H1 (cell line): ENCODE measurements around the gene DAP. TPM values are rescaled to one million over a fixed set of nuclear protein-coding genes. Genes with fewer than 3 reads are reported as not detected.
A peak's percentile ranks its signal among the peaks of the same experiment; 100 is the strongest.

Experiments
- CTCF ChIA-PET: fragments of 300-600 bp; sonication (Branson Sonifier 250); formaldehyde crosslinking; loops from one replicate; lab custom pipeline; 2021; ENCODE audit not compliant: partially characterized antibody; lab: Charles Lee
- POLR2A ChIA-PET: fragments of 300-600 bp; sonication (Branson Sonifier 250); formaldehyde crosslinking; loops from one replicate; lab custom pipeline; 2021; ENCODE audit warnings: inconsistent platforms; ENCODE audit not compliant: partially characterized antibody; lab: Charles Lee
- DNase-seq, 2 experiments: peaks; one replicate each; pipeline versions ENCODE4 v3.0.0 to v3.0.0-alpha.2; 2010 to 2022; ENCODE audit warnings: low spot score in 2 of 2, low read depth in 1 of 2, mixed read lengths in 1 of 2
- FAIRE-seq: peaks from 2 replicates; lab custom pipeline; 2011; peaks lifted over from hg19 to GRCh38; lab: Jason Lieb, UNC
- H2AFZ ChIP-seq: 2 replicates; pipeline ENCODE4 v1.8.1; 2012; ENCODE audit warnings: low read length, inconsistent platforms
- H2AK5ac ChIP-seq: 2 replicates; pipeline ENCODE4 v1.6.1; 2013; ENCODE audit warnings: low read depth, low read length
- H2BK120ac ChIP-seq: replicated peaks from 2 replicates; pipeline ENCODE3; 2013; ENCODE audit warnings: low read depth, low read length, inconsistent platforms
- H2BK12ac ChIP-seq: 2 replicates; pipeline ENCODE4 v1.6.1; 2013; ENCODE audit warnings: low read depth, low read length
- H2BK15ac ChIP-seq: 2 replicates; pipeline ENCODE4 v1.6.1; 2013; ENCODE audit warnings: low read length
- H2BK20ac ChIP-seq: 2 replicates; pipeline ENCODE4 v1.6.1; 2013; ENCODE audit warnings: low read length
- H2BK5ac ChIP-seq: 2 replicates; pipeline ENCODE4 v1.6.1; 2013; ENCODE audit warnings: low read depth, low read length
- H3K14ac ChIP-seq: 2 replicates; pipeline ENCODE4 v1.6.1; 2013; ENCODE audit warnings: inconsistent platforms; ENCODE audit not compliant: insufficient read length
- H3K18ac ChIP-seq: 2 replicates; pipeline ENCODE4 v1.6.1; 2013; ENCODE audit warnings: low read length; ENCODE audit errors: extremely low read depth
- H3K23ac ChIP-seq: 2 replicates; pipeline ENCODE4 v1.6.1; 2013; ENCODE audit warnings: inconsistent platforms; ENCODE audit not compliant: insufficient read length
- H3K23me2 ChIP-seq: 2 replicates; pipeline ENCODE4 v1.6.1; 2013; ENCODE audit warnings: low read depth, low read length
- H3K27ac ChIP-seq: 2 replicates; pipeline ENCODE4 v1.6.1; 2011; ENCODE audit warnings: low read depth, low read length, inconsistent platforms
- H3K27me3 ChIP-seq, 4 experiments: replicated peaks in 1 of 4; 1 replicate in 1 of 4; 2 replicates in 3 of 4; pipeline versions ENCODE4 v1.6.1 to v1.8.1; 2011 to 2013; ENCODE audit warnings: low read length in 3 of 4, mild to moderate bottlenecking in 3 of 4, inconsistent platforms in 2 of 4, mixed read lengths in 2 of 4, moderate library complexity in 1 of 4; ENCODE audit not compliant: control insufficient read depth in 3 of 4, insufficient read depth in 3 of 4; ENCODE audit errors: extremely low read depth in 1 of 4
- H3K36me3 ChIP-seq, 4 experiments: 2 replicates each; pipeline versions ENCODE4 v1.6.1 to v1.8.1; 2011 to 2013; ENCODE audit warnings: mild to moderate bottlenecking in 4 of 4, low read length in 3 of 4, moderate library complexity in 2 of 4, control low read depth in 1 of 4, inconsistent platforms in 1 of 4; ENCODE audit not compliant: insufficient read depth in 4 of 4, control insufficient read depth in 2 of 4
- H3K4ac ChIP-seq: replicated peaks from 2 replicates; pipeline ENCODE3; 2013; ENCODE audit warnings: low read length, low read depth, mixed read lengths, inconsistent platforms; ENCODE audit not compliant: insufficient read length
- H3K4me1 ChIP-seq, 4 experiments: replicated peaks in 1 of 4; 1 replicate in 1 of 4; 2 replicates in 3 of 4; pipeline versions ENCODE4 v1.6.1 to v1.8.1; 2011 to 2013; ENCODE audit warnings: low read length in 3 of 4, inconsistent platforms in 2 of 4, mixed read lengths in 1 of 4; ENCODE audit not compliant: insufficient read depth in 4 of 4, control insufficient read depth in 3 of 4
- H3K4me2 ChIP-seq, 2 experiments: 2 replicates each; pipeline versions ENCODE4 v1.6.1 to v1.8.1; 2011 to 2013; ENCODE audit warnings: low read depth in 2 of 2, low read length in 2 of 2, control low read depth in 1 of 2, inconsistent platforms in 1 of 2, mild to moderate bottlenecking in 1 of 2; ENCODE audit not compliant: insufficient read depth in 1 of 2
- H3K4me3 ChIP-seq, 4 experiments: fragments of 200-600, 300-600 bp in 1 of 4; sonication (generic), shearing (Covaris generic), sonication (Bioruptor Twin) in 1 of 4; 2 replicates each; pipeline versions ENCODE4 v1.5.1 to v1.8.1; 2011 to 2016; ENCODE audit warnings: low read length in 4 of 4, low read depth in 3 of 4, control low read depth in 2 of 4, inconsistent platforms in 2 of 4, mild to moderate bottlenecking in 2 of 4, mixed read lengths in 1 of 4, moderate library complexity in 1 of 4; ENCODE audit not compliant: insufficient read depth in 2 of 4; ENCODE audit errors: extremely low read depth in 1 of 4
- H3K56ac ChIP-seq: replicated peaks from 2 replicates; pipeline ENCODE3; 2013; ENCODE audit warnings: low read depth, mild to moderate bottlenecking, mixed read lengths, low read length, inconsistent platforms; ENCODE audit not compliant: insufficient read length
- H3K79me1 ChIP-seq: 2 replicates; pipeline ENCODE4 v1.6.1; 2013; ENCODE audit warnings: low read depth, low read length, control low read depth
- H3K79me2 ChIP-seq, 2 experiments: 2 replicates each; pipeline versions ENCODE4 v1.6.1 to v1.8.1; 2012 to 2013; ENCODE audit warnings: low read length in 2 of 2, mild to moderate bottlenecking in 2 of 2, inconsistent platforms in 1 of 2; ENCODE audit not compliant: insufficient read depth in 2 of 2, control insufficient read depth in 1 of 2
- H3K9ac ChIP-seq, 4 experiments: replicated peaks in 1 of 4; 1 replicate in 1 of 4; 2 replicates in 3 of 4; pipeline versions ENCODE4 v1.6.1 to v1.8.1; 2011 to 2013; ENCODE audit warnings: low read depth in 3 of 4, low read length in 3 of 4, control low read depth in 2 of 4, mild to moderate bottlenecking in 2 of 4, moderate library complexity in 2 of 4, inconsistent platforms in 1 of 4; ENCODE audit errors: extremely low read depth in 1 of 4
- H3K9me3 ChIP-seq, 2 experiments: 2 replicates each; pipeline versions ENCODE4 v1.6.1 to v1.8.1; 2012 to 2013; ENCODE audit warnings: mild to moderate bottlenecking in 2 of 2, moderate library complexity in 2 of 2, control low read depth in 1 of 2, inconsistent platforms in 1 of 2, low read depth in 1 of 2, low read length in 1 of 2, mixed read lengths in 1 of 2; ENCODE audit not compliant: insufficient read depth in 2 of 2
- H4K20me1 ChIP-seq, 2 experiments: replicated peaks in 1 of 2; 2 replicates each; pipeline versions ENCODE3 to v1.8.1; 2011 to 2013; ENCODE audit warnings: inconsistent platforms in 2 of 2, low read length in 2 of 2, mild to moderate bottlenecking in 1 of 2; ENCODE audit not compliant: insufficient read depth in 2 of 2, control insufficient read depth in 1 of 2
- H4K5ac ChIP-seq: 2 replicates; pipeline ENCODE4 v1.6.1; 2013; ENCODE audit warnings: low read length, low read depth, mixed read lengths, inconsistent platforms; ENCODE audit not compliant: insufficient read length
- H4K8ac ChIP-seq: 2 replicates; pipeline ENCODE4 v1.8.0; 2013; ENCODE audit warnings: mild to moderate bottlenecking, moderate library complexity, low read length, inconsistent platforms; ENCODE audit not compliant: insufficient read depth; ENCODE audit errors: extremely low read depth
- H4K91ac ChIP-seq: replicated peaks from 2 replicates; pipeline ENCODE3; 2013; ENCODE audit warnings: low read length, mixed read lengths, inconsistent platforms; ENCODE audit not compliant: insufficient read length
- EGR1 ChIP-seq: IDR thresholded peaks from 2 replicates; pipeline ENCODE4 v1.6.1; 2011; ENCODE audit warnings: low read depth, low read length, borderline replicate concordance
- KDM5A ChIP-seq: fragments of 200-600 bp; IDR thresholded peaks from 2 replicates; pipeline ENCODE4 v1.7.1; 2012; ENCODE audit warnings: mild to moderate bottlenecking, low read length, inconsistent platforms, mixed read lengths
- SP2 ChIP-seq: IDR thresholded peaks from 2 replicates; pipeline ENCODE4 v1.6.1; 2012; ENCODE audit warnings: mild to moderate bottlenecking, low read length, inconsistent platforms
- TCF12 ChIP-seq: IDR thresholded peaks from 2 replicates; pipeline ENCODE4 v1.6.1; 2011; ENCODE audit warnings: low read depth, mild to moderate bottlenecking, low read length
- ZNF274 ChIP-seq: IDR thresholded peaks from 2 replicates; pipeline ENCODE4 v1.7.0; 2012; ENCODE audit warnings: low read length, borderline replicate concordance; ENCODE audit errors: extremely low read depth
- WGBS, 2 experiments: shearing (Covaris generic) in 1 of 2; methylation state at CpG; one replicate each; pipeline versions ENCODE4 v1.1.6 to v1.1.7; 2013 to 2015; ENCODE audit warnings: low lambda C conversion rate in 2 of 2, mixed read lengths in 2 of 2, inconsistent platforms in 1 of 2, low coverage in 1 of 2, missing lambda C conversion rate in 1 of 2; ENCODE audit not compliant: insufficient replicate concordance in 2 of 2, insufficient coverage in 1 of 2, insufficient read length in 1 of 2; ENCODE audit errors: extremely low coverage in 1 of 2, missing lambda C conversion rate in 1 of 2; 5-methylcytosine and 5-hydroxymethylcytosine counted together
- polyA plus RNA-seq, 7 experiments: library from polyadenylated mRNA; depleted of rRNA in 3 of 7; stranded (reverse) in 5 of 7; unstranded in 2 of 7; fragments of >200 nt in 5 of 7; fragments of 200-250 nt in 2 of 7; gene quantifications; 1 replicate in 5 of 7; 2 replicates in 1 of 7; 4 replicates in 1 of 7; pipeline versions ENCODE4 v1.2.1 to v1.2.3, GENCODE V29; 2011 to 2013; ENCODE audit warnings: missing spikeins in 2 of 7, mixed read lengths in 2 of 7
- total RNA-seq: library from RNA; stranded (reverse); fragmentation: NEBNext Ultra II Directional; extraction: Animal tissue kit (Norgen Biotek cat#: 25700); gene quantifications from 2 replicates; pipeline ENCODE4 v1.2.1, GENCODE V29; 2021
- TF ChIP-seq, protein P1 (sequence below), 3 experiments: IDR thresholded peaks; 1 replicate in 2 of 3; 2 replicates in 1 of 3; pipeline versions ENCODE4 v1.5.1 to v1.6.1; 2011; ENCODE audit warnings: low read length in 3 of 3, mild to moderate bottlenecking in 3 of 3, inconsistent platforms in 2 of 3, low read depth in 1 of 3, moderate library complexity in 1 of 3; ENCODE audit not compliant: insufficient read depth in 1 of 3; ENCODE audit errors: control extremely low read depth in 1 of 3

DAP gene
- total and polyA plus RNA-seq, 2 of the 8 experiments (the other 6 are each of a cell fraction or from before 2014, with no cell fraction given), result 26.2 to 44.4 TPM

DNA sequence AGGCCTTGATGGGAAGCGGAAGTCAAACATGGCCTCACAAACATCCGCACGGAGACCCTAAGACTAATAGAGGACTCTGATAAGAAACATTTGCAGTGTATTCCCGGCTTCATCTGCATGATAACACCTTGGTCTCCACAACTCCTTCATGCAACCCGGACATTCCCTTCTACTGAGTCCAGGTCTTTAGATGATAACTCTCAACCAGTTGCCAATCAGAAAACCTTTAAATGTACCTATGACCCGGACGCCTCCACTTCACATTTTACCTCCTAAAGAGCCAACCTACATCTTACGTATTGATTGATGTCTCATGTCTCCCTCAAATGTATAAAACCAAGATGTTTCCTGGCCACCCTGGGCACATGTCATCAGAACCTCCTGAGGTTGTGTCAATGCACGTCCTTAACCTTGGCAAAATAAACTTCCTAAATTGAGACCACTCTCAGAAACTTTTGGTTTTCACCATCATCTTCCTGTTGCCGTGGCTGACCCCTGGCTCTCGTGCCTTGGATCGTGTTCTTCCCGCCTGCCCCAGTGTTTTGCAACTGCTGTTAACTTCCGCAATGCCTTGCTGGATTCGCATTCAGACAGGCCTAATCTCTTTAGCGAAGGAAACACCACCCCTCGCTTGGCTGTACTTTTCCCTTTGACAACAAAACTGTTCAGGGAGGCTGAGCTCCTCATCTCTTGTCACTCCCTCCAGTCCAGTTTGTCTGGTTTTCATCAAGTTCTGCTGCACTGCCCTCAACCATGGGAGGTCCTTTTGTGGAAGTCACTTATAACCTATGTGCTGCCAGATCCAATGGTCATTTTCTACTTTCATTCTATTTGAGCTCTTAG lies 1.1 kb upstream of the DAP start:
- Histone ChIP-seq H2AFZ (peak overlapping the region; percentile 75; the same call in 1 of the 2 replicates), H4K91ac (peak overlapping the region; percentile 87), H4K5ac (peak overlapping the region; percentile 81), H3K4me3 (peak overlapping the region; percentile 63 to 84 (median 82)), H2AK5ac (no peak overlapping the region), H4K8ac (0 out of 2 replicates have a peak overlapping the region, but pooled peaks have one; percentile 47), H3K9ac (peak overlapping the region in 3 of 4 experiments; percentile 49 to 76 (median 56); a peak in 5 of 7 replicates), H3K27ac (0 out of 2 replicates have a peak overlapping the region, but pooled peaks have one; percentile 45), H3K4ac (no peak overlapping the region), H3K23me2 (peaks cover 5% of the 10 kb centered on the region; the same call in 1 of the 2 replicates), H3K4me2 (peak overlapping the region; percentile 73 to 76), H3K18ac (peak overlapping the region; percentile 43; the same call in 1 of the 2 replicates), H3K27me3 (peaks cover 0 to 9% (median 7%) of the 10 kb centered on the region in 4 experiments; a peak in 5 of 7 replicates), H3K79me1 (peaks cover 3% of the 10 kb centered on the region; the same call in 1 of the 2 replicates), H3K56ac (no peak overlapping the region), H3K14ac (no peak overlapping the region), H2BK20ac (no peak overlapping the region), H2BK5ac (peak overlapping the region; percentile 90; the same call in 1 of the 2 replicates), H3K36me3 (no peaks in the 10 kb centered on the region), H3K79me2 (peaks cover 0 to 14% of the 10 kb centered on the region in 2 experiments; a peak in 2 of 4 replicates), H2BK15ac (peak overlapping the region; percentile 21), H2BK120ac (no peak overlapping the region), H4K20me1 (peaks cover 0 to 1% of the 10 kb centered on the region in 2 experiments), H3K4me1 (peaks cover 0 to 10% (median 5%) of the 10 kb centered on the region in 4 experiments; a peak in 5 of 7 replicates), H3K23ac (no peak overlapping the region), H2BK12ac (peak overlapping the region; percentile 88), H3K9me3 (no peaks in the 10 kb centered on the region)
- WGBS, 2 experiments, result 68% methylated on average over 17 of the region's 17 CpGs; no CpG with 5 or more reads in 1 of the 2 experiments
- ChIA-PET CTCF (interaction anchor here (0.8 kb wide), 1 partner anchor 15 kb away, joined by 3 read pairs; no protein-coding TSS in a partner anchor), POLR2A (interaction anchor here (1.5 kb wide), 1 partner anchor 56 kb away, joined by 7 read pairs; no protein-coding TSS in a partner anchor)
- TF ChIP-seq EGR1 (no peak), KDM5A (no peak), TCF12 (no peak), ZNF274 (no peak), SP2 (no peak)
- TF ChIP-seq, protein P1, sequence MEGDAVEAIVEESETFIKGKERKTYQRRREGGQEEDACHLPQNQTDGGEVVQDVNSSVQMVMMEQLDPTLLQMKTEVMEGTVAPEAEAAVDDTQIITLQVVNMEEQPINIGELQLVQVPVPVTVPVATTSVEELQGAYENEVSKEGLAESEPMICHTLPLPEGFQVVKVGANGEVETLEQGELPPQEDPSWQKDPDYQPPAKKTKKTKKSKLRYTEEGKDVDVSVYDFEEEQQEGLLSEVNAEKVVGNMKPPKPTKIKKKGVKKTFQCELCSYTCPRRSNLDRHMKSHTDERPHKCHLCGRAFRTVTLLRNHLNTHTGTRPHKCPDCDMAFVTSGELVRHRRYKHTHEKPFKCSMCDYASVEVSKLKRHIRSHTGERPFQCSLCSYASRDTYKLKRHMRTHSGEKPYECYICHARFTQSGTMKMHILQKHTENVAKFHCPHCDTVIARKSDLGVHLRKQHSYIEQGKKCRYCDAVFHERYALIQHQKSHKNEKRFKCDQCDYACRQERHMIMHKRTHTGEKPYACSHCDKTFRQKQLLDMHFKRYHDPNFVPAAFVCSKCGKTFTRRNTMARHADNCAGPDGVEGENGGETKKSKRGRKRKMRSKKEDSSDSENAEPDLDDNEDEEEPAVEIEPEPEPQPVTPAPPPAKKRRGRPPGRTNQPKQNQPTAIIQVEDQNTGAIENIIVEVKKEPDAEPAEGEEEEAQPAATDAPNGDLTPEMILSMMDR (IDR thresholded peaks at IDR 0.05; ENCODE audit: control extremely low read depth in 1 of 3, insufficient read depth in 1 of 3, low read depth in 1 of 3, low read length in 3 of 3), result no peak
- FAIRE-seq (no peak), DNase-seq (no peak)
